Activated CD8-positive, alpha-beta memory T cell treated with anti-CD3 and anti-CD28 coated beads for 4 hours (primary cell): ENCODE results near the gene SNED1.

Experiments
- DNase-seq, 2 donors: peaks; one replicate each; pipeline ENCODE4 v3.0.0-alpha.2; 2020; ENCODE audit warnings: low read depth in 2 of 2

SNED1 gene

DNA sequence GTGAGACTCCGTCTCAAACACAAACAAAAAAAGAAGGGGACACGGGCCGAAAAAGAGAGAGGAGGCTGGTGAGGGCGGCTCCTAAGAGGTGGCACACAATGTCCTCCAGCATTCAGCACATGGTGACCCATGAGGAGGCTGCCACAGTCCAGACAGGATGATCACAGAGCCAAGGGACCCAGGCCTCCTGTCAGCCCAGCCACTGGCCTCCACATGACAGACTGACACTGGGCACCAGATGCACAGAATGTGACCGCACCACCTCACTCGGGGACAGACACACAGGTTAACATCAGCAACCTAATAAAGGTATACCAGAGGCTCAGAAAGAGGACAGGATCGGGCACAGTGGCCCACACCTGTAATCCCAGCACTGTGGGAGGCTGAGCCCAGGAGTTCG, 129.8 kb downstream of the SNED1 start:
- no peak for DNase-seq

DNA sequence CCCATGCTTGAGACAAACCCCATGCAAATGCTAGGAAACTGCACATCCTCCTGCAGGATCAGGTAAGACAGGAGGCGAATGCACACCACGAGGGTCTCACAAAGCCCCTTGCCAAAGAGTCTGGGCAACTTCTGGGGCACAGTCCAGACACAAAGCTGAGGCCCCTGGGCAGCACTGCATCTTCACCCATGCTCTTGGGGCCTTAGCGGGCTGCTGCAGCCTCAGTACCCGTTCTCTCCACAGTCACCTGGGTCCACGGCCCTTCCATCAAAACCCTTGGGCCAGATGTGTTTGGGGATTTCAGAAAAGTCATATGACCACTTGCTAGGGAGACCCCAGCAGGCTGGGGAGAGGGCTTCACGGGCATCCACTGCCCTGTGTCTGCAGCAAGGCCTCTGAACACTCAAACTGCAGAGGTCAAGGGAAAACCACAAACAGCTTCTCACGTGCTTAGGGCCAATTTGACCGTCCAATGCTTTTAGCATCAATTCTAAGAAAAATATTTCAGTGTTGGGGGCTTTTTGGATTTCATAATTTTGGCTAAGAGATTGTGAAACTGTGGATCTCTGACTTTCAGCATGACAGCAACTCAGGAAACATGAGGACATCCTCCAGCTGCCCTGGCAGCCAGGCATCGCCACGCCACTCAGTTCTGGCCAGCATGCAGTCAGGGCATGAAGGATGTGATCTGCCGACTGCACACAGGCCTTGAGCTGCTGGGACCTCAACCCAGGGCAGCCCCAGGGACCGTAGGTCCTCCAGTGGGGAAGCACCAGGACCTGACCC, 130.9 kb downstream of the SNED1 start:
- DNase-seq, result no peak

GRCh38 chr2:241130316-241130715, 131.9 kb downstream of the SNED1 start:
- no peak for DNase-seq

DNA sequence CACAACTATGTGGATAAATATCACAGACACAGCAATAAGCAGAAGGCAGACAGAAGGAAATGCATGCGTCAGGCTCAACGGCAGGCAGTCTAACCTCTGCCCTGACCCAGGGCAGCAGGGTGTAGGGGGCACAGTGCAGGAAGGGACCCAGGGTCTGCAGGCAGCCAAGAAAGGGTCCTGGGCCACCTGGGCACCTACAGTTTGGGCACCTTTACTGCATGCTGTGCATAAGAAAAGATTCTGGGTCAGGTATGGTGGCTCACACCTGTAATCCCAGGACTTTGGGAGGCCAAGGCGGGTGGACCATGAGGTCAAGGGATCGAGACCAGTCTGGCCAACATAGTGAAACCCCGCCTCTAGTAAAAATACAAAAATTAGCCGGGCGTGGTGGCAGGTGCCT, 133.1 kb downstream of the SNED1 start:
- no peak for DNase-seq

DNA sequence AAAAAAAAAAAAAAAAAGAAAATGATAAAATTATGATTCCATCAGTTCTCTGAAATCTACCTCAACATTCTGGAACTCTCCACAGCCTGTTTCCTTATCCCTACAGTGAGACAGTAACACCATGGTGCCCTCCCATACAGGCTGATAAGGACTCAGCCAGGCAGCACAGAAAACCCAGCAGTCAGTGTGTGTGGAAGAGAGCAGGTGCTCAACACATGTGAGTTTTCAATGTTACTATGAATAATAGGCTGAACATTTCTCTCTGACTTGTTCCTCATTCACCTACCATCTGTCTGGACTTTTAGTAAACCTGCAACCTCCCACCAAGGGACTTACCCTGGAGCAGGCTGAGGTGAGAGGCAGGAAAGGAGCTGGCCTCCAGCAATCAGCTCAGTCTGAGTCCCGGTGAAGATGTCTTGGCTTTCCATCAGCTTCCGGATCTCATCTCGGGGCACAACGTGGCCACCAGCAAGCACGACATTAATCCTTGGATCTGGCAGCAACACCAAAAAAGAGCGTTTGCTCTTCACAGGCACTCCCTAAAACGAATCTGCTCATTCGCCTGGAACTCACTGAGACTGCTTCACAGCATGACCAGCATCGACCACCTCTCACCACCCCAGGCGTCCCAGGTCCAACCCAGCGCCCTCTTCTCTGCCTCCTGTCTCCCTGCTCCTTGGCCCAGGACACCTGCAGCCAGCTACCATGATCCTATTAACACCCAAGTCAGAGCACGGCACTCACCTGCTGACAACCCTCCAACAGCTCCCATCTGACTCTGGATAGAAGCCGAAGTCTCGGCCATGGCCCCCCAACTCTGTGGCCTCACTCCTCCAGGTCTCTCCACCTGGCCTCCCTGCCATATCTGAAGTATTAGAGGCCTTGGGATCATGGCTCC, 134.4 kb downstream of the SNED1 start:
- DNase-seq, result no peak

DNA sequence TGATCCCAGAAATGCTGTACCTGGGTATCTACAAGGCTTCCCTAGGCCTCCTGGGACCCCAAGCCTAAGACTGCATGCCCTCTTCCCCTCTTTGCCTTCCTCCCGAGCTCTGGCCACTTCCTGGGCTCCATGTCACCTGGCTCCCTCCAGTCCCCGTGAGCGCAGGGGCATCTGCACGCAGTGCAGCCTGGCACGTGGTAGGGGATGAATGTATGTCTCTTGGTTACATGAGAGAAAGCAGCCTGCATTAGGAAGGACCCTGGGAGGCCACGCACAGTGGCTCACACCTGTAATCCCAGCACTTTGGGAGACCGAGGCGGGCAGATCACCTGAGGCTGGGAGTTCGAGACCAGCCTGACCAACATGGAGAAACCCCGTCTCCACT, 135.0 kb downstream of the SNED1 start:
- no peak for DNase-seq

DNA sequence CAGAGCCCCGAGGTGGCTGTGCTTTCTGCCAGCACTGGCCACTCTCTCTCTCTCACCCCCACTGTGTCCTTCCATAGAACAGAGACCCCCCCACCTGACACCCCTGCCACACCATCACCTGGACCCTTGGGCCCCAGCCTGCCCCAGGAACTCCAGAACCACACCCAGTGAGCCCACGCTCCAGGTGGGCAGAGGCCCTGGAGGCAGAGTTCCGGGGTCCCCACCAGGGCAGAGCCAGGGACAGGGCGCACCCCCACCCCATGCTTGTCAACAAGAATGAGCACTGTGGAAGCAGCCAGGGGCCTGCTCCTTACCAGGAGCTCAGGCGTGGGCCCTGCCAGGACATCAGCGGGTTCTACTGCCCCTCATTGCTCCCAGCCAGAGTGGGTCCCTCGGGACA, 136.3 kb downstream of the SNED1 start:
- DNase-seq, result no peak

GRCh38 chr2:241135737-241136136, 137.3 kb downstream of the SNED1 start:
- DNase-seq, result no peak

DNA sequence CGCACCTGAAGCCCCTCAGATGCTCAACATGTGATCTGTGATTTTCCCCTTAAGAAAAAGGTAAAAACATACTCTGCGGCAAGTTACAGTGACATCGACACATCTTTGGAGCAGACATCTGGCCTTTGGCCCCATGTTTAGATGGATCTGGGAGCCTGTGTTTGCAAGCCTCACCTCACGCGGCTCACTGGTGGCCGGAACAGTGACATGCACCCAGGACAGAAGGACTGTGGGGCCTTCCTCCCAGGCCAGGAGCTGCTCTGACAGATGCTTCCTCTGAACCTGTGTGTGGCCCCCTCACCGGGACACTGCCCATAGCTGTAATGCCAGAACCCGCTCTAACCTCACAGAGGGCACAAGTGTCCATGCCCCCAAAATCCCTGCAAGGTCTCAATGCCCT, 137.8 kb downstream of the SNED1 start:
- DNase-seq, result no peak

DNA sequence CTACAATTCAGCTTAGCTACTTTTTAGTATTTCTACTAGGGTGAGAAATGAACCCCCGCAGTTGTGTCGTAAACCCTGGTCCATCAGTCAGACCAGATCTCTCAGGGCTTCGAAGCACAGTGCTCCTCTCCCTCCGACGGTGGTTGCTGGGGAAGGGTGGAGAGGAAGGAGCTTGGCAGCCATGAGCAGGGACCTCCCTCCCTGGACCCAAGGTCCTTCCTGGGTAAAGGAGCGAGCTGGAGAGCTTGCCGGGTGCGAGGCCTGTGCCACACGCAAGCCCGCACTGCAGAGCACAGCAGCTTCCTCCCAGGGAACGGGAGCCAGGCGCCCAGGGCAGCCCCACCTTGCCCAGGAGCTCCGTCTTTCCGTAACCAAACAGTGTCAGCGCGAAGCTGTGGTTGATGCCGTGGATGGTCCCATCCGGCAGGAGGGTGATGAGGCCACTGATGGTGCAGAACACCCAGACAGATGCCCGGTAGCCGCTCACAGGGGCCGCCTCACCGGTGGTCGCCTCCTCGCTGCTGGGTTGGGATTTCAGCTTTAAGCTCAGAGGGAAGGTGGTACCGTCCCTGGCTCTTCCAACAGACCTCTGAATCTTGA, 138.3 kb downstream of the SNED1 start:
- DNase-seq, result no peak

DNA sequence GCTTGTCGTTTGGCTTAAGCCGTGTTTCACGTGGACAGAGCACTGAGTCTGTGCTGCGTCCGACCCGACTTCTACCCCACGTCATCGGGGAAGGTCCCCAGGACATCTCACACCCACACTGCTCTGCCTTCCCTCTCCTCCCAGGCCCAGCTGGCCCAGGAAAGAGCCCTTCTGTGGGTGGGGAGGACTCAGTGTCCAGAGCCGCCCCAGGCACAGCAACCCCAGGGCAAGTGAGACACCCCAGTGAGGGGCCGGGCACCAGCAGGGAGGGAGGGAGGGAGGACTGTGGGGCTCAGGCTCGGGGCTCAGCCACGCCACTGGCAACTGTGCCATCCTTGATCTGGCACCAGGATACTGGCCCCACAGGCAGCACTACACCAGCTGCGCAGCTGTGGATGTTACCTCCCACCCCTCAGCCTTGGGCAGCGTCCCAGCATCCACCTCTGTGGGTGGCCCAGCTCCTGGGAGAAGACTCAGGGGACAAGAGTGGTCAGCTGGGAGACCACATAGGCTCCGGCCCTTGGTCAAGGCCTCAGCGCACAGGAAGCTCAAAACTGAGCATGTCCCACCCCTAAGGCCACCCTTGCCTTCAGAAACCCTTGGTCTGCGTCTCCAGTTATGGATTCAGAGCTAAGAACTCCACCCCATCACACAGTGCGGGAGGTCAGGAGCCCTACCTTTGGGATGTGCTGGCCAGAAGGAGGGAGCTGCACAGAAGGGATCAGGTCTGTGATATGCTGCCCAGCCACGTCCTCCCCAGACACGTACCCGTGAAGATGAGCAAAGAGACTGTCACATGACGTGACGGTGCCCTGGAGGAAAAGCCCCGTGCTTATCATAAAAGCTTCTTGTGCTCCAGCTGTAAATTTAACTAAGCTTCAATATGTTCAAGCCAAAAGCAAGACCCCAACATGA, 139.1 kb downstream of the SNED1 start:
- DNase-seq, result no peak

GRCh38 chr2:241138471-241138870, 140.1 kb downstream of the SNED1 start:
- no peak for DNase-seq

DNA sequence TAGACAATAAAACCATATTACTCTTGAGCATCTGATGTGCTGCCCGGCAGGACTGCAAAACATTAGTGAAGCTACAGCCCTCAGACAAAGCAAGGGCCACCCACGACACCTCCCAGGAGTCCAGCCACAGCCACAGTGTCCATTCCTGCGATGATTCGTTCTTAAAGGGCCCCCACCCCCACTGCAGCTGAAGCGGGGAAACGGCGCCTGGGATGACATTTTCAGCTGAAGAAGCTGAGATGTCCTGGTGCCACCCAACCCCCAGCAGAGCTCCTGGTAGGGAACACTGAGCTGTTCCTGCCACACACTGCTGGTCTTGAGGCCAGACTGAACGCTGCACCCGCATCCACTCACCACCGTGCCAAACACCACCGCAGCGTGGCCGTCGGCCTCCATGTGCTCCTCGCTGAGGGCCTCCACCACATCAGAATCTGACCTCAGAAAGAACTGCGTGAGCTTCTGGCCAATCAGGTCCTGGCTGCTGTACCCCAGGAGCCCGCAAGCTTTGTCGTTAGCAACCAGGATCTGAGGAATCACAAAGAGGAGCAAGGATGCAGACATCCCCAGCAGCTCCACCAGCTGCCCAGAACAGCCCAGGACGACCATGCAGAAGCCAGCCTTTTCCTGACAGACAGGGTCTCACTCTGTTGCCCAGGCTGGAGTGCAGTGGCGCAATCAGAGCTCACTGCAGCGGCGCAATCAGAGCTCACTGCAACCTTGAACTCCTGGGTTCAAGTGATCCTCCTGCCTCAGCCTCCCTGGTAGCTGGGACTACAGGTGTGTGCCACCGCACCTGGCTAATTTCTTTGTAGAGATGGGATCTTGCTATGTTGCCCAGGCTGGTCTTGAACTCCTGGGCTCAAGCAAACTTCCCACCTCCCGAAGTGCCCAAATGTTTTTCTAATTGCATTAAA, 141.4 kb downstream of the SNED1 start:
- no peak for DNase-seq

DNA sequence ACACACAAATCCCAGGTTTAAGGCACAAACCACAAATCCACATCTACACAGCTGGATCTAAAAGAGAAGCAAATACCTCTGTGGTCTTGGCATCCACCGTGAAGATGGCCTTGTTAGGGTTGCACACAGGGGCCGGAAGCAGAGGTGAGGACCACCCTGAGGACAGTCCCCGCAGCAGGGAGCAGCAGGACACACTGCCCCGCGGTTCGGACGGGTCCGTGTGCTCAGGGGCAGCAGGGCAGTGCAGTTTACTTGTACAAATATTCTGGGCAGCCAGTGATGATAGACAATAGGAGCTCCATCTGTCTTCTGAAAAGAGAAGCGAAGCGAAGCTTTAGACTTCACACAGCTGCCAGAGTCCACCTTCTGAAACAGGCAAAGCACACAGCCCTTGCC, 142.0 kb downstream of the SNED1 start:
- no peak for DNase-seq

DNA sequence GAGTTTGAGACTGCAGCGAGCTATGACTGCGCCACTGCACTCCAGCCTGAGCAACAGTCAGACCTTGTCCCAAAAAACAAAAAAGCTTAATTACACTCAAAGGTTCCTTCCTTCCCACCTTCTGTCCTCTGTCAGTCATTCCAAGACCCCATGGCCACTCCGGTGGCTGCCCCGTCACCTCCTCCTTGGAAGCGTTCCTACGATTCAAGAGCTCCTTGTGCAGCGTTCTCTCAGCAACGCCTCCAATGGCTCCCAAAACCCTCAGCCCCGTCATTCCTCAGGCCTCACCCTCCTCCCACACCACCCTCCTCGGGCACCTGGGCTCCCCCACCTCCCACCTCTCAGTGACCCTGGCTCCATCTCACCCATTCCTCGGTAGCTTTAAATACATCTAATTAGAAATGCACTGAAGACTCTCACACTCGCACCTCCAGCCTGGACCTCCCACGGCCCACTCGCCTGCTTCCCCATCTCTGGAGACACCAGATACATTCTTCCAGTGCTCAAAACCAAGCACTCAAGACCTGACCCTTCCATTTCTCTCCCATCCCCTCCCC, 142.9 kb downstream of the SNED1 start:
- no peak for DNase-seq

DNA sequence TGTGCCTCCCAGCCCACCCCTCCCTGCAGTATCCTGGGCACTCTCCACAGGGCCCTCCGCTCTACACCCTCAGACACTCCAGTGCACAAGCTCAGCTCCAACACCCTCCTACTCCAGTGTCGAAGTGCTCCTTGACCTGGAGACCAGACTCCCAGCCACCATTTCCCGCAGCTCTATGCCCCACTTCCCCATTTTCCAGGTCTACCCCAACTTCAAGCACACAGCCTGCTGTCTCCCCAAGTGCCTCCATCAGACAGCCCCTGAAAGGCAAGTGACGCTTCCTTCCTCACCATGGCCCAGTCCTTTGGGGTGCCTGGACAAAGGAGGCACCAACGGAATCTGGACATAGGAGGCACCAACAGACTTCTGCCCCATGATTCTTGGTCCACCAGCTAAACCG, 143.6 kb downstream of the SNED1 start:
- no peak for DNase-seq

- no peak for DNase-seq
These were observed 144.2 kb downstream of the SNED1 start for GRCh38 chr2:241142593-241142992.
